ENCODE data around the gene COL18A1. TPM values are rescaled to one million over a fixed set of nuclear protein-coding genes. Genes with fewer than 3 reads are reported as not detected.

COL18A1 gene
- total and polyA plus RNA-seq, 9 of the 15 experiments (the other 6 are each of a cell fraction or from before 2014, with no cell fraction given) = 0.14 to 16.4 (median 2.0) TPM

DNA sequence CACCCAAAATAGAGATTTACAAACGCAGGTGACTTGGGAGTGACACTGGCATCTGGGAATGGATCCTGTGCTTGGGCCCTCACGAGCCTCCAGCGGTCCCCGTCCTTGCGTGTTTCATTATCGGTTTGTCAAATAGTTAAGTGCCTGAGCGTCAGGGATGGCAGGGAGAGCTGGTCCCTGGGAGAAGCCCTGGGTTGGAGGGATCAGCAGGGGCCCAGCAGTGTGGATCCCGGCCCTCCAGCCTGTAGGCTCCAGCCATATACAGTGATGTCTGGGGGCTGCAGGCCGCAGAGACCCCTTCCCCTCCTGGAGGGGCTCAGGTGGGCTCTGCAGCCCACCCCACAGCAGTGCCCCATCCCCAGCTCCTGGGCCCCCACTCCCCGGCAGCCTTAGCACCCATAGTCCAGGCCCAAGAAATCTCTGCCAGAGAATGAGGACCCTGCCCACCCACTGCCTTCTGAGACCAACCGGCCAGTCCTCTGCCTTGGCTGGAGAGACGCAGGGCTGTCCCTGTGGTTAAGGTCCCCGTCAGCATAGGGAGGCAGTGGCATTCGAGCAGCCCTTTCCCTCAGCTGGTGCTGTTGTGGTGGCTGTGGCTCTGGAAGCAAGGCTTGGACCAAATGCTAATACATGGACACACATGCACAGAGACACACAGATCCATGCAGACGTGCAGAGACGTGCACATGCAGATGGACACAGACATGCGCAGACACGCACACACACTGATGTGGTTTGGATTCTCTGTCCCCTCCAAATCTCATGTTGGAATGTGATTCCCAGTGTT is 139.7 kb downstream of the COL18A1 start:
- in situ Hi-C loops (cut with MboI) (no loop called here), intact Hi-C loops (cut with micrococcal nuclease) (loop anchor here (5.0 kb wide), 1 partner anchor 252 kb away; no protein-coding TSS in a partner anchor)
- DNase-seq (ENCODE audit: extremely low read depth in 1 of 4, low spot score in 3 of 4) = no peak
- peaks cover 21% of the 10 kb centered on the region for H3K79me2 ChIP-seq (ENCODE audit: control insufficient read depth, insufficient read depth, low read length)
- no peaks in the 10 kb centered on the region for H3K9me1 ChIP-seq (ENCODE audit: control insufficient read depth, insufficient read depth, low read length)
- ChIA-PET POLR2A (interaction anchor here (0.6 kb wide), 1 partner anchor 32 kb away, joined by 3 read pairs; no protein-coding TSS in a partner anchor), CTCF (ENCODE audit: low intra/inter-chr PET ratio) (no interaction called here)
- peaks cover 0 to 13% of the 10 kb centered on the region in 2 experiments; a peak in 4 of 5 replicates for H3K27me3 ChIP-seq (ENCODE audit: control insufficient read depth in 2 of 2, insufficient read depth in 2 of 2, low read length in 2 of 2)
- ATAC-seq = no peak
- no peak overlapping the region for H3K4me2 ChIP-seq (ENCODE audit: insufficient read depth, low read length)
- 53% methylated on average over 17 of the region's 18 CpGs for WGBS (ENCODE audit: insufficient coverage, low coverage, missing lambda C conversion rate)
- H2AFZ ChIP-seq (ENCODE audit: low read depth, low read length) = no peak overlapping the region
- H3K27ac ChIP-seq (ENCODE audit: extremely low read depth, low read depth, low read length) = no peak overlapping the region
- no peak for TF ChIP-seq KAT8 (IDR thresholded peaks at IDR 0.05; ENCODE audit: low read depth)
- no peaks in the 10 kb centered on the region; the same call in 1 of the 2 replicates for H4K20me1 ChIP-seq (replicated peaks; ENCODE audit: control insufficient read depth, insufficient read depth, low read length)
- BruUV-seq (replicated peaks) = no TSS peak
- peaks cover 15% of the 10 kb centered on the region; the same call in 2 of the 3 replicates for H3K36me3 ChIP-seq (ENCODE audit: control insufficient read depth, insufficient read depth, low read length)
- no peak overlapping the region for H3K4me3 ChIP-seq
- H3K4me1 ChIP-seq (replicated peaks in 1 of 2; ENCODE audit: control insufficient read depth in 2 of 2, insufficient read depth in 2 of 2, low read length in 2 of 2) = peaks cover 7 to 48% of the 10 kb centered on the region in 2 experiments; a peak in 4 of 5 replicates
- no peak for FAIRE-seq
- H3K9me3 ChIP-seq (replicated peaks; ENCODE audit: control insufficient read depth, insufficient read depth, low read depth, low read length) = no peaks in the 10 kb centered on the region
- H3K9ac ChIP-seq (ENCODE audit: insufficient read depth in 1 of 2, low read depth in 2 of 2, low read length in 2 of 2) = peak overlapping the region in 1 of 2 experiments; percentile 75; a peak in 2 of 4 replicates

DNA sequence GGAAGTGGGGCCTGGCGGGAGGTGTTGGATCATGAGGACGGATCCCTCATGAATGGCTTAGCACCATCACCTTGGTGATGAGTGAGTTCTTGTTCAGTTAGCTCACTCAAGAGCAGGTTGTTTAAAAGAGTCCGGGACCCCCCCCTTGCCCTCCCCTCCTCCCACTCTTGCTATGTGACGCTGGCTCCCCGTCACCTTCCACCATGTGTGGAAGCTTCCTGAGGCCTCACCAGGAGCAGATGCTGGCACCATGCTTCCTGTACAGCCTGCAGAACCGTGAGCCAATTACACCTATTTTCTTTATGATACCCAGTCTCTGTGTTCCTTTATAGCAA is 140.2 kb downstream of the COL18A1 start:
- in situ Hi-C loops (cut with MboI) = no loop called here
- H3K9me3 ChIP-seq (replicated peaks; ENCODE audit: control insufficient read depth, insufficient read depth, low read depth, low read length) = no peaks in the 10 kb centered on the region
- no TSS peak for BruUV-seq (replicated peaks)
- H3K36me3 ChIP-seq (ENCODE audit: control insufficient read depth, insufficient read depth, low read length) = peaks cover 10% of the 10 kb centered on the region; the same call in 2 of the 3 replicates
- no peak for DNase-seq (ENCODE audit: extremely low read depth in 1 of 4, low spot score in 3 of 4)
- H3K9ac ChIP-seq (ENCODE audit: insufficient read depth in 1 of 2, low read depth in 2 of 2, low read length in 2 of 2) = no peak overlapping the region
- H4K20me1 ChIP-seq (replicated peaks; ENCODE audit: control insufficient read depth, insufficient read depth, low read length) = no peaks in the 10 kb centered on the region; the same call in 1 of the 2 replicates
- no peak for FAIRE-seq
- no peak overlapping the region for H2AFZ ChIP-seq (ENCODE audit: low read depth, low read length)
- ChIA-PET CTCF (ENCODE audit: low intra/inter-chr PET ratio) (no interaction called here), POLR2A (no interaction called here)
- no peak overlapping the region for H3K27ac ChIP-seq (ENCODE audit: extremely low read depth, low read depth, low read length)
- no peak overlapping the region for H3K4me2 ChIP-seq (ENCODE audit: insufficient read depth, low read length)
- intact Hi-C loops (cut with micrococcal nuclease) = no loop called here
- peaks cover 15% of the 10 kb centered on the region for H3K79me2 ChIP-seq (ENCODE audit: control insufficient read depth, insufficient read depth, low read length)
- no peaks in the 10 kb centered on the region for H3K9me1 ChIP-seq (ENCODE audit: control insufficient read depth, insufficient read depth, low read length)
- ATAC-seq = no peak
- peaks cover 9 to 48% of the 10 kb centered on the region in 2 experiments; a peak in 4 of 5 replicates for H3K4me1 ChIP-seq (replicated peaks in 1 of 2; ENCODE audit: control insufficient read depth in 2 of 2, insufficient read depth in 2 of 2, low read length in 2 of 2)
- 64% methylated on average over 6 of the region's 6 CpGs for WGBS (ENCODE audit: insufficient coverage, low coverage, missing lambda C conversion rate)
- peaks cover 0 to 13% of the 10 kb centered on the region in 2 experiments; a peak in 4 of 5 replicates for H3K27me3 ChIP-seq (ENCODE audit: control insufficient read depth in 2 of 2, insufficient read depth in 2 of 2, low read length in 2 of 2)
- H3K4me3 ChIP-seq = no peak overlapping the region
- TF ChIP-seq BHLHE40 (IDR thresholded peaks at IDR 0.05; ENCODE audit: low read length) (no peak), POLR2AphosphoS2 (IDR thresholded peaks at IDR 0.05; ENCODE audit: low read length) (no peak), RNF2 (IDR thresholded peaks at IDR 0.05) (no peak), ZNF274 (IDR thresholded peaks at IDR 0.05; ENCODE audit: borderline replicate concordance, low read depth, low read length) (no peak), SMC3 (conservative IDR thresholded peaks at IDR 0.05; ENCODE audit: insufficient read depth, low read depth, low read length) (no peak), TCF7L2 (IDR thresholded peaks at IDR 0.05; ENCODE audit: low read depth, low read length) (no peak), HDAC1 (IDR thresholded peaks at IDR 0.05) (no peak), RBM14 (IDR thresholded peaks at IDR 0.05; ENCODE audit: borderline replicate concordance, insufficient read depth, low read depth, low read length) (no peak), MAZ (CRISPR knock-in tag; conservative IDR thresholded peaks at IDR 0.05 in 1 of 2, IDR thresholded peaks at IDR 0.05 in 1 of 2) (no peak)
- TF ChIP-seq, protein P1, sequence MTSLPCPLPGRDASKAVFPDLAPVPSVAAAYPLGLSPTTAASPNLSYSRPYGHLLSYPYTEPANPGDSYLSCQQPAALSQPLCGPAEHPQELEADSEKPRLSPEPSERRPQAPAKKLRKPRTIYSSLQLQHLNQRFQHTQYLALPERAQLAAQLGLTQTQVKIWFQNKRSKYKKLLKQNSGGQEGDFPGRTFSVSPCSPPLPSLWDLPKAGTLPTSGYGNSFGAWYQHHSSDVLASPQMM (CRISPR knock-in tag; IDR thresholded peaks at IDR 0.05) = no peak
- TF ChIP-seq, protein P2, sequence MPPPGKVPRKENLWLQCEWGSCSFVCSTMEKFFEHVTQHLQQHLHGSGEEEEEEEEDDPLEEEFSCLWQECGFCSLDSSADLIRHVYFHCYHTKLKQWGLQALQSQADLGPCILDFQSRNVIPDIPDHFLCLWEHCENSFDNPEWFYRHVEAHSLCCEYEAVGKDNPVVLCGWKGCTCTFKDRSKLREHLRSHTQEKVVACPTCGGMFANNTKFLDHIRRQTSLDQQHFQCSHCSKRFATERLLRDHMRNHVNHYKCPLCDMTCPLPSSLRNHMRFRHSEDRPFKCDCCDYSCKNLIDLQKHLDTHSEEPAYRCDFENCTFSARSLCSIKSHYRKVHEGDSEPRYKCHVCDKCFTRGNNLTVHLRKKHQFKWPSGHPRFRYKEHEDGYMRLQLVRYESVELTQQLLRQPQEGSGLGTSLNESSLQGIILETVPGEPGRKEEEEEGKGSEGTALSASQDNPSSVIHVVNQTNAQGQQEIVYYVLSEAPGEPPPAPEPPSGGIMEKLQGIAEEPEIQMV (tag; conservative IDR thresholded peaks at IDR 0.05; ENCODE audit: low read depth) = no peak
- TF ChIP-seq, protein P3, sequence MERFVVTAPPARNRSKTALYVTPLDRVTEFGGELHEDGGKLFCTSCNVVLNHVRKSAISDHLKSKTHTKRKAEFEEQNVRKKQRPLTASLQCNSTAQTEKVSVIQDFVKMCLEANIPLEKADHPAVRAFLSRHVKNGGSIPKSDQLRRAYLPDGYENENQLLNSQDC (CRISPR knock-in tag; IDR thresholded peaks at IDR 0.05) = no peak
